NCI-H69 (cell line): ENCODE results near the gene NWD2.
"Not testable (repeated sequence)": the region's sequence is repeated elsewhere in the genome, so short reads cannot be mapped to it uniquely, and the experiment has no call there.

Source experiments
- DNase-seq: peaks from one replicate; lab custom pipeline; 2025; lab: John Stamatoyannopoulos, UW

The NWD2 gene

GRCh38 chr4:37244583-37245390 is at the start of gene NWD2:
Gene NWD2, plus strand, starts transcription at chr4:37244743. Its CDS starts 325 bp downstream, at chr4:37245068.
- DNase-seq = peak; percentile 61

GRCh38 chr4:37197899-37198298 is 46.6 kb upstream of the NWD2 start:
- DNase-seq = no peak

GRCh38 chr4:37204740-37205139 is 39.8 kb upstream of the NWD2 start:
- DNase-seq = not testable (repeated sequence)

GRCh38 chr4:37216209-37216608 is 28.3 kb upstream of the NWD2 start:
- DNase-seq = no peak

- peak; percentile 77 for DNase-seq
Measured at GRCh38 chr4:37219242-37219641, 25.3 kb upstream of the NWD2 start.

- DNase-seq = no peak
Measured at GRCh38 chr4:37219990-37220389, 24.6 kb upstream of the NWD2 start.

GRCh38 chr4:37220685-37221084 is 23.9 kb upstream of the NWD2 start:
- no peak for DNase-seq

- DNase-seq = no peak
Measured at GRCh38 chr4:37223732-37224131, 20.8 kb upstream of the NWD2 start.

- no peak for DNase-seq
Measured at GRCh38 chr4:37224854-37225253, 19.7 kb upstream of the NWD2 start.

- DNase-seq = no peak
Measured at GRCh38 chr4:37225778-37226177, 18.8 kb upstream of the NWD2 start.

GRCh38 chr4:37232315-37232714 is 12.2 kb upstream of the NWD2 start:
- no peak for DNase-seq

- DNase-seq = no peak
Measured at GRCh38 chr4:37236165-37236564, 8.4 kb upstream of the NWD2 start.

- no peak for DNase-seq
Measured at GRCh38 chr4:37241647-37242046, 2.9 kb upstream of the NWD2 start.

- peak; percentile 2 for DNase-seq
Measured at GRCh38 chr4:37243051-37243450, 1.5 kb upstream of the NWD2 start.

- peak; percentile 52 for DNase-seq
Measured at GRCh38 chr4:37243722-37244582, 591 bp upstream of the NWD2 start.

- DNase-seq = no peak
Measured at GRCh38 chr4:37245391-37245954, 930 bp downstream of the NWD2 start.

GRCh38 chr4:37246891-37247290 is 2.3 kb downstream of the NWD2 start:
- DNase-seq = peak; percentile 54

- DNase-seq = no peak
Measured at GRCh38 chr4:37258221-37258620, 13.7 kb downstream of the NWD2 start.

- no peak for DNase-seq
Measured at GRCh38 chr4:37268319-37268718, 23.8 kb downstream of the NWD2 start.

- no peak for DNase-seq
Measured at GRCh38 chr4:37279121-37279520, 34.6 kb downstream of the NWD2 start.

GRCh38 chr4:37279894-37280592 is 35.5 kb downstream of the NWD2 start:
- no peak for DNase-seq

- no peak for DNase-seq
Measured at GRCh38 chr4:37299468-37299867, 54.9 kb downstream of the NWD2 start.
